ENCODE data around the gene CPNE6.

DNA sequence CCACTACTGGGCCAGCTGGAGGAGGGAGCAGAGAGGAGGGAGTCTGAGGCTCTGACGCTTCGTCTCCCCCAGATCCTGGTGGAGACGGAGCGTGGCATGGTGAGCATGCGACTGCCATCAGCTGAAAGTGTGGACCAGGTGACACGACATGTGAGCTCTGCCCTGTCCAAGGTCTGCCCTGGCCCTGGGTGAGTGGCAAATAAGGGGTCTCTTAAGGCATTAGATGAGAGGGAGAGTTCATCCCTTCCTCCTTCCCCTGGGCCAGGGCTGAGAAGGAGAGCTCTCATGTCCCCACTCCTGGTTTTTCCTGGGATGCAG lies 17.1 kb upstream of the CPNE6 start:
- TF ChIP-seq, protein P1, sequence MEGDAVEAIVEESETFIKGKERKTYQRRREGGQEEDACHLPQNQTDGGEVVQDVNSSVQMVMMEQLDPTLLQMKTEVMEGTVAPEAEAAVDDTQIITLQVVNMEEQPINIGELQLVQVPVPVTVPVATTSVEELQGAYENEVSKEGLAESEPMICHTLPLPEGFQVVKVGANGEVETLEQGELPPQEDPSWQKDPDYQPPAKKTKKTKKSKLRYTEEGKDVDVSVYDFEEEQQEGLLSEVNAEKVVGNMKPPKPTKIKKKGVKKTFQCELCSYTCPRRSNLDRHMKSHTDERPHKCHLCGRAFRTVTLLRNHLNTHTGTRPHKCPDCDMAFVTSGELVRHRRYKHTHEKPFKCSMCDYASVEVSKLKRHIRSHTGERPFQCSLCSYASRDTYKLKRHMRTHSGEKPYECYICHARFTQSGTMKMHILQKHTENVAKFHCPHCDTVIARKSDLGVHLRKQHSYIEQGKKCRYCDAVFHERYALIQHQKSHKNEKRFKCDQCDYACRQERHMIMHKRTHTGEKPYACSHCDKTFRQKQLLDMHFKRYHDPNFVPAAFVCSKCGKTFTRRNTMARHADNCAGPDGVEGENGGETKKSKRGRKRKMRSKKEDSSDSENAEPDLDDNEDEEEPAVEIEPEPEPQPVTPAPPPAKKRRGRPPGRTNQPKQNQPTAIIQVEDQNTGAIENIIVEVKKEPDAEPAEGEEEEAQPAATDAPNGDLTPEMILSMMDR (IDR thresholded peaks at IDR 0.05): no peak
- TF ChIP-seq POLR2A (IDR thresholded peaks at IDR 0.05): no peak

Measured in uterus (tissue), 2 donors.